Stimulated activated CD8-positive, alpha-beta memory T cell treated with anti-CD3 and anti-CD28 coated beads, Interleukin-2, amount 100 ng/mL, for 48 hours (primary cell): ENCODE measurements around the gene LHFPL3.
"Not testable (repeated sequence)": the region's sequence is repeated elsewhere in the genome, so short reads cannot be mapped to it uniquely, and the experiment has no call there.

Experiments
- DNase-seq, 2 donors: peaks; one replicate each; pipeline ENCODE4 v3.0.0-alpha.2; 2020; ENCODE audit warnings: low read depth in 2 of 2

LHFPL3 gene

GRCh38 chr7:104328296-104328969 lies at the start of gene LHFPL3:
LHFPL3 (plus strand) TSS chr7:104328603.
- no peak for DNase-seq

DNA sequence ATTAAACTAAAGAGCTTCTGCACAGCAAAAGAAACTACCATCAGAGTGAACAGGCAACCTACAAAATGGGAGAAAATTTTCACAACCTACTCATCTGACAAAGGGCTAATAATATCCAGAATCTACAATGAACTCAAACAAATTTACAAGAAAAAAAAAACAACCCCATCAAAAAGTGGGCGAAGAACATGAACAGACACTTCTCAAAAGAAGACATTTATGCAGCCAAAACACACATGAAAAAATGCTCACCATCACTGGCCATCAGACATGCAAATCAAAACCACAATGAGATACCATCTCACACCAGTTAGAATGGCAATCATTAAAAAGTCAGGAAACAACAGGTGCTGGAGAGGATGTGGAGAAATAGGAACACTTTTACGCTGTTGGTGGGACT lies 46.7 kb upstream of the LHFPL3 start:
- not testable (repeated sequence) for DNase-seq

DNA sequence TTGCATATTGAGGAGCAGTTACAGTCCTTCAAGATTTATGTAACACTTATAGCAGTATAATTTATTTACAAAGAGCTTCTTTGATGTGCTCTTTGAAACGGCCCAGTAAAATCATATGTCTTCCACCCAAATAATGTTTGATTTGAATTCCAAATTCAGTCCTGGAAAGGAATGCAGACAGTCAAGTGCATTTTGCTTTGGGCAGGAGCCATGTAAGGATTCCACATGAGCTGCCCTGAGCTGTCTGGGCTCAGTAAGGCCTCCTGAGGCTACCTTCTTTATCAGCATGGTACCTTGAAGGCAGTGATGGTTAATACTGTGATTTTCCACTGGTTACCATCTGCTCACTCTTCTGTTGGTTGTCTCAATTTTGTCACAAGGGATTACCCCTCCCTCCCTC lies 41.6 kb upstream of the LHFPL3 start:
- no peak for DNase-seq

- no peak for DNase-seq
Measured at GRCh38 chr7:104288137-104288536, 40.3 kb upstream of the LHFPL3 start.

DNA sequence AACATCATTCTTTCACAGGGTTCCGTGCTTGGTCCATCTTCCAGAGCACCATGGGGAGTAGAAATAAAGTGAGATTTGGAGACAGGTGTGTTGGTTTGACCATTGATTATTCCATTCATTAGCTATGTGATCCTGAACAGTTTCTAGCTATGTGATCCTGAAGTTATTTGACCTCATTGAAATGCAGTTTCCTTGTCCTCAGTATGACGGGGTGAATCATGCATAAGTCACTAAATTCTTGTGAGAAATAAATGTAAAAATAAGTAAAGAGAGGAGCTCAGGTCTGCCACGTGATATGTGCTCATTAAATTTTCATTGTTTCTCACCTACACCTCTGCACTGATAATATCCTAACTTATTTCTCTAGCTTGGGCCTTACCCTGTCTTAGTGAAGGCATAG lies 34.1 kb upstream of the LHFPL3 start:
- no peak for DNase-seq

DNA sequence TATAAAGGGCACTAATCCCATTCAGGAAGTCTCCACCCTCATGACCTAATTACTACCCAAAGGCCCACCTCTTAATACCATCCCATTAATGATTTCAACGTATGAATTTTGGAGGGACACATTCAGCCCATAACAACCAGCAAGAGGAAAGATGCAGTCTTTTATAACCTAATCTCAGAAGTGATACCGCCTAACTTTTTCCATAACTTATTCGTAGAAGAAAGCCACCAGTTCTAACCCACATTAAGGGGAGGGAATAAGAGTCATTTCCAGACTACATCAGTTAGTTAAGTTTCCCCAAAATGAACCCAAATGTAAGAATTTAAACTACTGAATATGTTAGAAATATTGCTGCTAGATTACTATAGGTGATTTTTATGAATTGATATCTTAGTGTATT lies 32.1 kb upstream of the LHFPL3 start:
- no peak for DNase-seq

GRCh38 chr7:104296900-104297299 lies 31.5 kb upstream of the LHFPL3 start:
- DNase-seq: no peak

DNA sequence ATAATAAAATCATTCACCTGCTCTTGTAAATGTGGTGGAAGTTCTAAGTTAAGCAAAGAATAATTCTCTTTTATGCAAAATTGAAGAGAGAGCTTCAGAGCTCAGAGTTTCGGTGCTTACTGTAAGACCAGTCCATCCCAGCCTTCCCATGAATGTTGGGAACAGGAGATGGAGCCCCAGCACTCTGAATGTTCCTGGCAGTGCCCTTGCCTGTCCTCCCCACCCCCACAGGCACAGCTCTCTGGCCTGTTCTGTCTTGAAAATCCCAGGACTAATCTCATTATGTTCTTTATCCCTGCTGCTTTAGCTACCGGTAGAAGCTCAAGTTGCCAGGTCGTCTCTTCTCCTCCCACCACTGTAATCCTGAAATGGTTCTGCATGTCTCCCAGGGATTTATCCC lies 29.1 kb upstream of the LHFPL3 start:
- DNase-seq: no peak

GRCh38 chr7:104299777-104300176 lies 28.6 kb upstream of the LHFPL3 start:
- DNase-seq: no peak

- DNase-seq: no peak
Measured at GRCh38 chr7:104306793-104307192, 21.6 kb upstream of the LHFPL3 start.

DNA sequence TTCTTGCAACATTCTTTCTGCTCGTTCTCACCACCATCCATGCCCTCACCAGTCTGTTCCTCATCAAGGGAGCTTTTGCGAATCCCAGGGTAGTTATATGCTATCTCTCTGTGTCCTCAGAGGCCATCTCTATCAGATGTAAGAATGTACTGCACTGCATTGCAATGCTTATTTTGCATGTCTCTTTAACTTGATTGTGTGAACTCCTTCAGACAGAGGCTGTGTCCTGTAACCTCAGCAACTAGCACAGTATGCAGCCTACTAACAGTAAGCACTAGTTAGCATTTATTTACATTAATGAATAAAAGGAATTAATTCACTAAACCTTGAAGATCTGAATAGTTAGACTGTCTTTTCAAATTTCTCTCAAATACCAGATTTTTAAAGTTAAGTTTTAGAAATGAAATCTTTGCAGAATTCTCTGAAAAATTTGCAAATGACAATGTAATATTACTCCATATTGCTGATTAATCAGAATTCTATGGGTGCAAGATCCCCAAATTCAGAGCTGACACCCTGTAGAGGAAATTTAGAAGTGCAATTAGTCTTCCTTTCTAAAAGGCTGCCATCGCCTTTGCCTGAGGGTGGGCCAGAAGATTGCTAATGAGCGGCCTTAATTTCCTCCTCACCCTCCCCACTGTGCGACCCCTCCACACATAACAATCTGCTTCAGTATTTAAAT lies 10.3 kb upstream of the LHFPL3 start:
- DNase-seq: no peak

DNA sequence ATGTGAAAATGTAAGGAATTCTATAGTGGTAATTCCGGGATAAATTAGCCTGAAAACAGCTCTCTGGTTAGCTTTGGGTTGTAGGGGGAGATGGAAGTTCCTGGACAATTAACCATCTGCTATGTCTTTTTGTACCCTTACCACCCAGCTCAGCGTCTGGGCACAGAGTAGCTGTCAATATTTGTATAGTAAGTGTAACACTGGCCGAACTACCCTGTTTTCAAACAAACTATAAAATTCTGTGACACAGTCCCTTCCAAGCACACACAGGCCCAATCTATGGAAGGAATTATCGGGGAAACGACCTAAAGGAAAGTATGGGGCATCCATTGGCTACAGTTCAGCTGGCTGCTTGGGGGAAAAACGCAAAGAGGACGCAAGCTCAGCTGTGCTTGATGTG lies 869 bp upstream of the LHFPL3 start:
- no peak for DNase-seq

GRCh38 chr7:104327938-104328295 lies 486 bp upstream of the LHFPL3 start:
- no peak for DNase-seq

DNA sequence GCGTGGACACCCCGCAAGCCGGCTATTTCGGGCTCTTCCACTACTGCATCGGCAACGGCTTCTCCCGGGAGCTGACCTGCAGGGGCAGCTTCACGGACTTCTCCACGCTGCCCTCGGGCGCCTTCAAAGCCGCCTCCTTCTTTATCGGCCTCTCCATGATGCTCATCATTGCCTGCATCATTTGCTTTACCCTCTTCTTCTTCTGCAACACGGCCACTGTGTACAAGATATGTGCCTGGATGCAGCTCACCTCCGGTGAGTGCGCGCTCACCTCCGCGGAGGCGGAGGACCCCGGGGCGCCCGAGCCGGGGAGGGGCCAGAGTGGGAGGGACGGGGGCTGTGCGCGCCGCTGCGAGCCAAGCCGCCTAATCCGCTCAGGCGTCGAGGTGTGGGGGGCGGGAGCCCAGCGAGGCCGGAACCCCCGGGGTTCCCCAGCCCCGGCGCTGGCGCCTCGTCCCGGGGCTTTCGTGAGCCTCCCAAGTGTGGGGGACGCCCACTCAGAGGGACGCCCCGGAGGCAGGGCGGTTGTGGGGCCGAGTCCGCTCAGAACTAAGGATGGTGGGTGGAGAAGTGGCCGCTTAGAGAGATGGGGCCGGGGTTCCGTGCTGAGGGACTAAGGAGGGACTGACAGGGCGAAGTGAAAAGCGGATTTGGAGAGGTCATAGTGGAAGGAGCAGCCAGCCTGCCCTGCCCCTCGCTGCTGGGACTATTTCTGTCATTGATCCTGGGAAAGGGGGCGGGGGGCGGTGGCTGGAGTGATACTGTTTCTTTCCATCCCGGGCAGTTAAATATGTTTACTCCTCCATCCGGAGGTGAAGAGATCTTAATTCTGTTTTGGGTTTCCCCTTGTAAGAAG lies 795 bp downstream of the LHFPL3 start:
- no peak for DNase-seq

- DNase-seq: no peak
Measured at GRCh38 chr7:104341546-104341945, 13.1 kb downstream of the LHFPL3 start.

DNA sequence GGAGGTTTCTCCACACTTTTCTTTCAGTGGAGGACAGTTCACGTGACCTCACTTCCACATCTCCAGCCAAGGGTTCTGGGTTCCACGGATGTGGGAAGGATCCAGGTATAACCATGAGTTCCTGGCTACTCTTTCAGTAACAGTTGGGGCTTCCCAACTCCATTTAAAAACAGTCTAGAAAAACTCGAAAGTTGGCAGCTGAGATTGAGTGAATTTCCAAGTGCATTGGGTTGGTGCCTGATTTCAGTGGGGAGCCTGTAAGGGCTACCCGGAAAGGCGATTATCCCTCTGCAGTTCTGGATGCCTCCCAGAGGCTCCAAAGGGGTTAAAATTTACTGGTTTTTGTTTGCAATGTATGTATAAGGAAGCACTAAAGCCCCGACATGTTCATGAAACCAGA lies 24.3 kb downstream of the LHFPL3 start:
- no peak for DNase-seq

GRCh38 chr7:104357166-104357565 lies 28.8 kb downstream of the LHFPL3 start:
- DNase-seq: no peak

GRCh38 chr7:104358446-104359132 lies 30.2 kb downstream of the LHFPL3 start:
- DNase-seq: no peak

DNA sequence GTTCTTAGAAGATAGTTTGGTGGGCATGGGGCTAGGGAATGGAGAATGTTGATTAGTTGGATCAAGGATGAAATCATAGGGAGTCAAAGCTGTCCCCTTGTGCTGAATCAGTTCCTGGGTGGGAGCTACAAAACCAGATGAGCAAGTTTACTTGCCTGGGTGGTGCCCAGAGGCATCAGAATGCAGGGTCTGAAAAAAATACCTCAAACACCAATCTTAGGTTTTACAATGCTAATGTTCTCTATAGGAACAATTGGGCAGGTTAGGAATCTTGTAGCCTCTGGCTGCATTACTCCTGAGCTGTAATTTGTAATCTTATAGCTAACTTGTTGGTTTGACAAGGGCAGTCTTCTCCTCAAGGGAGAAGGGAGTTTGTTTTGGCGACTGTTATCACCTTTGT lies 34.4 kb downstream of the LHFPL3 start:
- DNase-seq: no peak

DNA sequence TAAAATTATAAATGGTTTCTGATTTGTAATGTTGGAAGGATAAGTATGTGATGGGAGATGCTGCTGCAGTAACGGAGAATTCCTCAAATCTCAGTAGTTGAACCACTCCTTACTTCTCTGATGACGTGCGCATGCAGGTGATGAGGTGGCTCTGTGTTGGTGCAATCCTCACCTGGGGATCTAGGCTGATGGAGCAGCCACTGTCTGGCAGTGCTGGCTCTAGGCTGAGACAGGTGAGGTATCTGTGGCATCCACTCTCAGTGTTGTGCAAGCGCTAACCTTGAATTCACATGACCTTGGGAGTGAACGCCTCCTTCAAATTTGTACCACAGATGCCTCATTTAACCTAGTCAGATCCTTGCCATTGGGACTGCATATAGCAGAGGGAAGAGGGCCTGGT lies 35.0 kb downstream of the LHFPL3 start:
- DNase-seq: no peak

DNA sequence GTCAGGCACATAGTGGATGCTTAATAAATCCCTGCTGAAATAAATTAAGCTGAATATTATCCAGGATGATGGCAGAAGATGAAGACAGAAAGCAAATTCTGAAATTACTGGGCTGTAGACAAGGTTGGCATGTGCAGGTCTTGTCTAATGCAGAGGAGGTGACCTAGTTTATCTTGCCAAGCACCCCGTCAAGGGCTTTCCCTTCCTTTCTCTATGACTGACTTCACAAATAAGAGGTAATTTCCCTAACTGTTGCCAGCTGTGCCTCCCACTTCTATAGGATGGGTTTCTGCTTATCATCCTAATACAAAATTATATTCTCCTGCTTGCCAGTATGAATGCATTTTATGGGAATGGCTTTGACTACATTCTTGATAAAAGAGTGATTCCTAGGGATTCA lies 38.0 kb downstream of the LHFPL3 start:
- no peak for DNase-seq

DNA sequence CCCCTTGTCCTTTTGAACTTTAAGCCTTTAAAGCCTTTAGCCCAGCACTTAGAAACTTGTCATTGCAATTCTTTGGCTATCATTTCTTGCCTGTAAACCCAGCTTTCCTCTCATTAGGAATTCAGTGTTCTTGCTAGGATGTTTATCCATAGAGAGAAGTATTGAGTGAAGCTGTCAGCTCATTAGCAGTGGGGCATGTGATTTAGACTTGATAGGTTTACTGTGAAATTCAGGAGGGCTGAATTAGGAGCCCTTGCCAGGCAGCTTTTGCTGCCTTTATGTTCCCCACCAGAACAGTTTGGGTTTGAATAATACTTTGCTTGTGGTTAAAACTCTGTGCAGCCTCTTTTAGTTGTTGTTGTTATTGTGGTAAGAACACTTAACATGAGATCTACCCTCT lies 39.5 kb downstream of the LHFPL3 start:
- DNase-seq: no peak
